Measurements from ENCODE around the gene TNRC6C.

DNA sequence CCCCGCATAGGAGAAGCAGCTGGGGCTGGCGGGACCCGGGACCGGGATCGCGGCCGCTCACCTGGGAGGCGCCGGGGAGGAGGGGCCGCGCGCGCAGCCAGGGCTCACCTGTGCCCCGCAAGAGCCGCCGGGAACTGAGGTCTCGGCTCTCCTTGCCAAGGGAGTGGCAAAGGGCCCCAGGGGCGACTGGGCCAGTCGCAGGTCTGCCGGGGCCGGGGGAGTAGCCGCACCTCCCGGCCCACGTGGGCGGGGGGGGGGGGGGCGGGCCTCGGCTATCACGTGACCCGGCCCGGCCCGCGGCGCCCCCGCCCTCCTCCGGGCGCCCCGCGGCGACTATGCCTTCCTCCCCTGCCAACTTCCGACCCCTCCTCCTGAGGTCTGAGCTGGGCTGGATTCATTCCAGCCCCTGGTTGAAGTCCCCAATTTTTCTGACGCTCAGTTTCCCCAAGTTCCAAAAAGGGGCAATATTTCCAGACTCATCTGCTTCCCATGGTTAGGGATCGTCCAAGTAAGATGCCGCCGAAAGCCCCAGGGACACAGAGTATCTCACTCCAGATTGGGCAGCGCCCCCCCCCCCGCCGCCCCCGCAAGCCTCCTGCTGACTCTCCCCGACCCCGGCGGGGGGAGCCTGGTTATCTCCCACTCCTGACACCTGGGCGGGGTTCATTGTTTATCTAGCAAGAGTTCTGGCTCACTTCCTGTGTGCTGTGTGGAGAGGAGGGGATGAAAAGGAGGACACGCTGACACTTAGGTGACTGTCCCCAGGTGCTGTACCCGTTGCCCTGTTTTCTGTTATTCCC, 170.2 kb downstream of the TNRC6C start, which contains the start of gene TMC6:
- no peak for TF ChIP-seq CTCF (conservative IDR thresholded peaks at IDR 0.05; ENCODE audit: low read depth in 2 of 2)
- TF ChIP-seq NANOG (IDR thresholded peaks at IDR 0.05; ENCODE audit: borderline replicate concordance) = no peak
- TF ChIP-seq EZH2phosphoT487 (IDR thresholded peaks at IDR 0.05; ENCODE audit: unreplicated experiment) = no peak
- no peak for TF ChIP-seq EZH2 (IDR thresholded peaks at IDR 0.05; ENCODE audit: low read depth, unreplicated experiment)
- TF ChIP-seq REST (IDR thresholded peaks at IDR 0.05; ENCODE audit: unreplicated experiment) = no peak
- TF ChIP-seq POLR2AphosphoS5 (IDR thresholded peaks at IDR 0.05; ENCODE audit: low read depth) = peak; percentile 69

Measured in GM23338 (cell line).